Left ventricle myocardium inferior (tissue), 1 donor: ENCODE data around the gene AANAT. TPM values are rescaled to one million over a fixed set of nuclear protein-coding genes. Genes with fewer than 3 reads are reported as not detected.

ENCODE experiments used
- DNase-seq: peaks from one replicate; pipeline ENCODE4 v3.0.0-alpha.2; 2020
- H3K27ac ChIP-seq: fragments of 200-600 bp; replicated peaks from 2 replicates; pipeline ENCODE4 v1.8.0; 2021
- H3K27me3 ChIP-seq: fragments of 200-600 bp; 2 replicates; pipeline ENCODE4 v1.8.0; 2021; ENCODE audit warnings: low read depth
- H3K36me3 ChIP-seq: fragments of 200-600 bp; 2 replicates; pipeline ENCODE4 v1.8.0; 2021
- H3K4me1 ChIP-seq: fragments of 200-600 bp; 2 replicates; pipeline ENCODE4 v1.8.0; 2021
- H3K4me3 ChIP-seq: fragments of 200-600 bp; 2 replicates; pipeline ENCODE4 v1.8.0; 2021; ENCODE audit warnings: mild to moderate bottlenecking, moderate library complexity
- H3K9me3 ChIP-seq: fragments of 200-600 bp; replicated peaks from 2 replicates; pipeline ENCODE4 v1.8.0; 2021
- CTCF ChIP-seq: fragments of 200-600 bp; IDR thresholded peaks from 2 replicates; pipeline ENCODE4 v1.8.0; 2021; ENCODE audit warnings: antibody characterized with exemption, mild to moderate bottlenecking, borderline replicate concordance
- intact Hi-C: fragments of 100-400 bp; cut with micrococcal nuclease; formaldehyde crosslinking; loops from one replicate; pipeline ENCODE4 v1.11.0; 2022
- total RNA-seq: library from RNA; stranded (reverse); fragmentation: NEBNext Ultra II Directional; extraction: Animal tissue kit (Norgen Biotek cat#: 25700); gene quantifications from one replicate; pipeline ENCODE4 v1.2.1, GENCODE V29; 2021
- donor health status: DM: no; HTN: yes; CAD: no; lungs with severe emphysema.

AANAT gene
- total RNA-seq, 1 donor from 2014 or later, result not detected

GRCh38 chr17:76474894-76475293 lies 7.5 kb downstream of the AANAT start:
- no peaks in the 10 kb centered on the region for H3K9me3 ChIP-seq
- H3K4me1 ChIP-seq, result peaks cover 5% of the 10 kb centered on the region
- H3K36me3 ChIP-seq, result peaks cover 54% of the 10 kb centered on the region
- no peak overlapping the region for H3K4me3 ChIP-seq
- no peak for DNase-seq
- no peak overlapping the region for H3K27ac ChIP-seq
- H3K27me3 ChIP-seq, result no peaks in the 10 kb centered on the region
- no peak for TF ChIP-seq CTCF
- intact Hi-C loops, result no loop called here

- H3K36me3 ChIP-seq, result peaks cover 54% of the 10 kb centered on the region
- H3K4me3 ChIP-seq, result no peak overlapping the region
- TF ChIP-seq CTCF, result no peak
- DNase-seq, result no peak
- H3K9me3 ChIP-seq, result no peaks in the 10 kb centered on the region
- peaks cover 1% of the 10 kb centered on the region for H3K4me1 ChIP-seq
- intact Hi-C loops, result no loop called here
- H3K27ac ChIP-seq, result no peak overlapping the region
- H3K27me3 ChIP-seq, result no peaks in the 10 kb centered on the region
These were observed 7.9 kb downstream of the AANAT start for GRCh38 chr17:76475302-76475701.

GRCh38 chr17:76476736-76477135 lies 9.3 kb downstream of the AANAT start:
- Histone ChIP-seq H3K4me3 (no peak overlapping the region), H3K36me3 (peaks cover 49% of the 10 kb centered on the region), H3K4me1 (no peaks in the 10 kb centered on the region), H3K27ac (no peak overlapping the region), H3K27me3 (no peaks in the 10 kb centered on the region), H3K9me3 (no peaks in the 10 kb centered on the region)
- intact Hi-C loops, result no loop called here
- no peak for DNase-seq
- TF ChIP-seq CTCF, result no peak

GRCh38 chr17:76477576-76477975 lies 10.2 kb downstream of the AANAT start:
- Histone ChIP-seq H3K36me3 (peaks cover 44% of the 10 kb centered on the region), H3K9me3 (no peaks in the 10 kb centered on the region), H3K4me3 (no peak overlapping the region), H3K4me1 (no peaks in the 10 kb centered on the region), H3K27ac (no peak overlapping the region), H3K27me3 (no peaks in the 10 kb centered on the region)
- no peak for TF ChIP-seq CTCF
- no peak for DNase-seq
- intact Hi-C loops, result no loop called here

- no peak overlapping the region for H3K27ac ChIP-seq
- peaks cover 38% of the 10 kb centered on the region for H3K36me3 ChIP-seq
- intact Hi-C loops, result no loop called here
These were observed 10.7 kb downstream of the AANAT start for GRCh38 chr17:76478097-76478496.

More at GRCh38 chr17:76478097-76478496, 10.7 kb downstream of the AANAT start:
- TF ChIP-seq CTCF, result no peak
- DNase-seq, result no peak
- Histone ChIP-seq H3K27me3 (no peaks in the 10 kb centered on the region), H3K4me1 (no peaks in the 10 kb centered on the region), H3K4me3 (no peak overlapping the region), H3K9me3 (no peaks in the 10 kb centered on the region)
